Measurements from ENCODE around the gene ERICH6.

Gene ERICH6

DNA sequence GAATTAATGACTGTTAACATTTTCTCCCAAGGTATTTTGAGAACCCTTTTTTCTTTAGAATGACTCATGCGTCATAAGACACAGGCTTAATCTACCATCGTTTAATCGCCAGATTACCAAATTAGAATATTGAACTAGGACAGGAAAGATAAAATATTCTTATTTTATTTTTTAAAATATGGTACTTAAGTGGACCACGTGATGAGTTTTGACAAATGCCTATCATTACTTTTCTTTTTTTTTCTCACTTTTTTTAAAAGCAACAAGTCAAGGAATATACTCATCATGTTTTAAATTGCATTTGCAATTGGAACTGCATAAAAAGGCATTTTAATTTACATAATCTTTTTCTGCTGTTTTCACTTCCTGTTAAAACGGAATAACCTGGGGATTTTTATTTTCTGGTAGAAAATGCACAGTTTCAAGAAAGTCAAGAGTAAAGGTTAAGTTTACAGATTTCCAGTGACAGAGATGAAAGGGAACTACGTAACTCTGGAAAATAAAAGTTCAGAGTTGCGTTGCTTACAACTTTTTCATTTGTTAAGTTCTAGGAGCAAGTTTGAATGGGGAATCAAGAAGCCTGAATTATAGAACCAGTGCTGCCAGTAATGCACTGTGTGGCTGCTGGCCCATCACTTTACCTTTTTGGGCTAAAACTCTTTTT lies 35.6 kb upstream of the ERICH6 start:
- Histone ChIP-seq H3K9me3 (ENCODE audit: insufficient read depth, low read length) (no peaks in the 10 kb centered on the region), H3K4me2 (ENCODE audit: low read length) (peak overlapping the region; percentile 62), H3K27me3 (ENCODE audit: low read depth, low read length) (no peaks in the 10 kb centered on the region), H3K4me1 (ENCODE audit: low read length) (peaks cover 71% of the 10 kb centered on the region), H3K79me2 (ENCODE audit: low read length) (peaks cover 42% of the 10 kb centered on the region), H3K36me3 (replicated peaks; ENCODE audit: low read depth, low read length) (peaks cover 27% of the 10 kb centered on the region), H3K9ac (ENCODE audit: low read length) (peak overlapping the region; percentile 18; the same call in 1 of the 2 replicates), H3K4me3 (ENCODE audit: low read length) (peak overlapping the region; percentile 46), H4K20me1 (ENCODE audit: insufficient read depth, low read length) (peaks cover 34% of the 10 kb centered on the region), H3K27ac (ENCODE audit: low read length) (peak overlapping the region; percentile 64), H2AFZ (ENCODE audit: low read depth, low read length) (no peak overlapping the region)
- TF ChIP-seq, protein P1, sequence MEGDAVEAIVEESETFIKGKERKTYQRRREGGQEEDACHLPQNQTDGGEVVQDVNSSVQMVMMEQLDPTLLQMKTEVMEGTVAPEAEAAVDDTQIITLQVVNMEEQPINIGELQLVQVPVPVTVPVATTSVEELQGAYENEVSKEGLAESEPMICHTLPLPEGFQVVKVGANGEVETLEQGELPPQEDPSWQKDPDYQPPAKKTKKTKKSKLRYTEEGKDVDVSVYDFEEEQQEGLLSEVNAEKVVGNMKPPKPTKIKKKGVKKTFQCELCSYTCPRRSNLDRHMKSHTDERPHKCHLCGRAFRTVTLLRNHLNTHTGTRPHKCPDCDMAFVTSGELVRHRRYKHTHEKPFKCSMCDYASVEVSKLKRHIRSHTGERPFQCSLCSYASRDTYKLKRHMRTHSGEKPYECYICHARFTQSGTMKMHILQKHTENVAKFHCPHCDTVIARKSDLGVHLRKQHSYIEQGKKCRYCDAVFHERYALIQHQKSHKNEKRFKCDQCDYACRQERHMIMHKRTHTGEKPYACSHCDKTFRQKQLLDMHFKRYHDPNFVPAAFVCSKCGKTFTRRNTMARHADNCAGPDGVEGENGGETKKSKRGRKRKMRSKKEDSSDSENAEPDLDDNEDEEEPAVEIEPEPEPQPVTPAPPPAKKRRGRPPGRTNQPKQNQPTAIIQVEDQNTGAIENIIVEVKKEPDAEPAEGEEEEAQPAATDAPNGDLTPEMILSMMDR (IDR thresholded peaks at IDR 0.05; ENCODE audit: low read depth, low read length), result no peak
- no peak for TF ChIP-seq EZH2phosphoT487 (IDR thresholded peaks at IDR 0.05; ENCODE audit: low read depth)

DNA sequence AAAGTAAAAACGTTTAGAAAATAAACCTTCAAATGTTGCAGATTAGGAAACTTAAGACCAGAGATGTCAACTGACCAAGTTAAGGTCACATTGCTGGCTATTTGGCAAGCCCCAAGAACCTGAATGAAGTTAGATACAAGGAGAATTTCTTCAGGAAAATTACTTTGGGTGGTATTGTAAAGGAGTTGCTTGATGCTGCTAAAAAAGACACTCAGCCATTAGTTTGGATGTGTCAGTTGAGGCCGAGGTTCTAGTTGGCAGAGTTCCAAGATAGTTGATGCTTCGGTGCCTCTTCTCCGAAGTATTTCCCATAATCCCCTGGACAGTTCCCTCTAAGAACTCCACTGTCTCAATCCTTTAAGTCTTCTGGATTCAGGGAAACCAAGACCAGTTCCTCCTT lies 35.0 kb upstream of the ERICH6 start:
- H3K79me2 ChIP-seq (ENCODE audit: low read length), result peaks cover 35% of the 10 kb centered on the region
- peaks cover 28% of the 10 kb centered on the region for H4K20me1 ChIP-seq (ENCODE audit: insufficient read depth, low read length)
- TF ChIP-seq EZH2phosphoT487 (IDR thresholded peaks at IDR 0.05; ENCODE audit: low read depth), result no peak
- TF ChIP-seq, protein P1 (IDR thresholded peaks at IDR 0.05; ENCODE audit: low read depth, low read length), result no peak
- no peak overlapping the region for H2AFZ ChIP-seq (ENCODE audit: low read depth, low read length)
- H3K27ac ChIP-seq (ENCODE audit: low read length), result no peak overlapping the region; the same call in 1 of the 2 replicates
- H3K4me3 ChIP-seq (ENCODE audit: low read length), result peak overlapping the region; percentile 10; the same call in 1 of the 2 replicates
- peaks cover 65% of the 10 kb centered on the region for H3K4me1 ChIP-seq (ENCODE audit: low read length)
- peaks cover 27% of the 10 kb centered on the region for H3K36me3 ChIP-seq (replicated peaks; ENCODE audit: low read depth, low read length)
- H3K9me3 ChIP-seq (ENCODE audit: insufficient read depth, low read length), result no peaks in the 10 kb centered on the region
- H3K9ac ChIP-seq (ENCODE audit: low read length), result no peak overlapping the region
- no peaks in the 10 kb centered on the region for H3K27me3 ChIP-seq (ENCODE audit: low read depth, low read length)
- peak overlapping the region; percentile 62 for H3K4me2 ChIP-seq (ENCODE audit: low read length)

DNA sequence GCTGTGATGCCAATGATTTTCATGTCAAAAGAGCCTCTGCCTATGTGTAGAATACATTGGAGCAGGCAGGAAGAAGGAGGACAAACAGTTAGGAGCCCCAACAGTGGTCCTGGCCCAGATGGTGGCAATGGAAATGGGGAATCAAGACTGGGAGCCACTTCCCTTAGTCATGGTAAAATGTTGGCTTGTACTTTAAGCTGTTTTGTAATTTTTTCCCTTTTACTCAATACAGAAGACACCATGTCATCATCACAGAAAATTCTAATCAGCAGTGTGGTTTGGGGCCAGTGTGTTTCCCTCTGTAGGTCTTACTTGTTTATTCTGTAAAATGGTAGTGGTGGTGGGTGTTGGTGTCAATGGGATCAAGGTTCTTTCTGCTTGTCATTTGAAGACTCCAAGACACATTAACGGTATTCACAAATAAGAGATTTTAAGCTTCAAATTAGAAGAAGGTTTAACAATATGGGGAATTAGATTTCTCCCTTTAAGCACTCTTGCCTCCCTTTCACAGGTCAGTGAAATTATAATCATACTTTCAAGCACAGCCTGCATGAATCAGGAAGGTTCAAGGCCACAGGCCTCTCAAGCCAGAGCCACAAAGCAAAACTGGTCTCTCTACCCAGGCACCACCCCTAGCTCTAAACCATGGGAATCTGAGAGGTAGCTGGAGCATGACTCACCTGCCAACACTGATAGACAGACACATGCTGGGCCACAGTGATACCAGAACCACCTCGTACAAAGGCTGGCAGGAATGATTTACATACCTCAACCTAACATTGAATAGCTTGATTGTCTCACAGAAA lies 34.4 kb upstream of the ERICH6 start:
- H3K27ac ChIP-seq (ENCODE audit: low read length), result no peak overlapping the region; the same call in 1 of the 2 replicates
- no peak overlapping the region for H3K9ac ChIP-seq (ENCODE audit: low read length)
- no peak overlapping the region for H3K4me3 ChIP-seq (ENCODE audit: low read length)
- H3K4me2 ChIP-seq (ENCODE audit: low read length), result peak overlapping the region; percentile 62
- no peak overlapping the region for H2AFZ ChIP-seq (ENCODE audit: low read depth, low read length)
- H3K79me2 ChIP-seq (ENCODE audit: low read length), result peaks cover 29% of the 10 kb centered on the region
- no peaks in the 10 kb centered on the region for H3K9me3 ChIP-seq (ENCODE audit: insufficient read depth, low read length)
- H3K36me3 ChIP-seq (replicated peaks; ENCODE audit: low read depth, low read length), result peaks cover 27% of the 10 kb centered on the region
- H4K20me1 ChIP-seq (ENCODE audit: insufficient read depth, low read length), result peaks cover 22% of the 10 kb centered on the region
- H3K4me1 ChIP-seq (ENCODE audit: low read length), result peaks cover 59% of the 10 kb centered on the region
- no peak for TF ChIP-seq EZH2phosphoT487 (IDR thresholded peaks at IDR 0.05; ENCODE audit: low read depth)
- TF ChIP-seq, protein P1 (IDR thresholded peaks at IDR 0.05; ENCODE audit: low read depth, low read length), result no peak
- no peaks in the 10 kb centered on the region for H3K27me3 ChIP-seq (ENCODE audit: low read depth, low read length)

All from OCI-LY3 (cell line).